Smooth muscle cell (in vitro differentiated cells): Measurements from ENCODE around the gene SCUBE2. TPM values are rescaled to one million over a fixed set of nuclear protein-coding genes. Genes with fewer than 3 reads are reported as not detected.
A peak's percentile ranks its signal among the peaks of the same experiment; 100 is the strongest.

Source experiments
- DNase-seq: peaks from one replicate; lab custom pipeline; 2025; ENCODE audit not compliant: unreplicated experiment; lab: John Stamatoyannopoulos, UW
- H2AFZ ChIP-seq: fragments of 200-600 bp; sonication (generic); 2 replicates; pipeline ENCODE4 v1.6.0; 2016; ENCODE audit warnings: antibody characterized with exemption, low read depth, mild to moderate bottlenecking
- H3F3A ChIP-seq: fragments of 200-600 bp; sonication (generic); 2 replicates; pipeline ENCODE4 v1.6.0; 2017; ENCODE audit warnings: antibody characterized with exemption, low read depth
- H3K27ac ChIP-seq: fragments of 200-600 bp; sonication (generic); 2 replicates; pipeline ENCODE4 v1.5.1; 2016; ENCODE audit warnings: low read depth, mild to moderate bottlenecking
- H3K27me3 ChIP-seq: fragments of 200-600 bp; sonication (generic); 2 replicates; pipeline ENCODE4 v1.6.1; 2016; ENCODE audit warnings: low read depth, mild to moderate bottlenecking
- H3K36me3 ChIP-seq: fragments of 200-600 bp; sonication (generic); 2 replicates; pipeline ENCODE4 v1.5.1; 2016; ENCODE audit warnings: low read depth
- H3K4me1 ChIP-seq: fragments of 200-600 bp; sonication (generic); 2 replicates; pipeline ENCODE4 v1.5.1; 2016; ENCODE audit warnings: low read depth
- H3K4me2 ChIP-seq: fragments of 200-600 bp; sonication (generic); 2 replicates; pipeline ENCODE4 v1.6.0; 2016; ENCODE audit warnings: mild to moderate bottlenecking
- H3K4me3 ChIP-seq: fragments of 200-600 bp; sonication (generic); 2 replicates; pipeline ENCODE4 v1.5.1; 2016; ENCODE audit warnings: mild to moderate bottlenecking
- H3K79me2 ChIP-seq: fragments of 200-600 bp; sonication (generic); 2 replicates; pipeline ENCODE4 v1.6.0; 2016; ENCODE audit warnings: low read depth, mild to moderate bottlenecking
- H3K9ac ChIP-seq: fragments of 200-600 bp; sonication (generic); 2 replicates; pipeline ENCODE4 v1.6.0; 2016; ENCODE audit warnings: low read depth
- H3K9me3 ChIP-seq: fragments of 200-600 bp; sonication (generic); replicated peaks from 2 replicates; pipeline ENCODE4 v1.5.1; 2016; ENCODE audit warnings: low read depth
- H4K20me1 ChIP-seq: fragments of 200-600 bp; sonication (generic); 2 replicates; pipeline ENCODE4 v1.6.0; 2016; ENCODE audit warnings: low read depth
- WGBS: methylation state at CpG from one replicate; pipeline ENCODE4 v1.1.7; 2016; ENCODE audit warnings: low lambda C conversion rate; 5-methylcytosine and 5-hydroxymethylcytosine counted together
- polyA plus RNA-seq: library from polyadenylated mRNA; unstranded; fragments of >200 nt; fragmentation: Nextera tagmentation; extraction: Ambion mirVana; gene quantifications from 2 replicates; pipeline ENCODE4 v1.2.1, GENCODE V29; 2016
- total RNA-seq: library from RNA; depleted of rRNA; stranded (reverse); fragments of >200 nt; gene quantifications from 2 replicates; pipeline ENCODE4 v1.2.3, GENCODE V29; 2014
- TF ChIP-seq, protein P1 (sequence below): fragments of 200-600 bp; sonication (generic); IDR thresholded peaks from 2 replicates; pipeline ENCODE4 v1.5.1; 2017; ENCODE audit warnings: borderline replicate concordance, mild to moderate bottlenecking, antibody characterized with exemption; ENCODE audit not compliant: insufficient read depth, poor library complexity, severe bottlenecking

SCUBE2 gene
- total and polyA plus RNA-seq, 2 experiments from 2014 or later, result 2.2 to 5.0 TPM

GRCh38 chr11:9066433-9066925 lies 24.9 kb downstream of the SCUBE2 start:
- Histone ChIP-seq H3K36me3 (no peaks in the 10 kb centered on the region), H3F3A (no peaks in the 10 kb centered on the region), H3K4me1 (peaks cover 14% of the 10 kb centered on the region), H3K79me2 (no peaks in the 10 kb centered on the region), H2AFZ (no peak overlapping the region), H3K9ac (no peak overlapping the region), H3K4me3 (no peak overlapping the region), H3K9me3 (no peaks in the 10 kb centered on the region), H3K27ac (peak overlapping the region; percentile 59), H3K4me2 (peak overlapping the region; percentile 55), H3K27me3 (no peaks in the 10 kb centered on the region), H4K20me1 (no peaks in the 10 kb centered on the region)
- TF ChIP-seq, protein P1, sequence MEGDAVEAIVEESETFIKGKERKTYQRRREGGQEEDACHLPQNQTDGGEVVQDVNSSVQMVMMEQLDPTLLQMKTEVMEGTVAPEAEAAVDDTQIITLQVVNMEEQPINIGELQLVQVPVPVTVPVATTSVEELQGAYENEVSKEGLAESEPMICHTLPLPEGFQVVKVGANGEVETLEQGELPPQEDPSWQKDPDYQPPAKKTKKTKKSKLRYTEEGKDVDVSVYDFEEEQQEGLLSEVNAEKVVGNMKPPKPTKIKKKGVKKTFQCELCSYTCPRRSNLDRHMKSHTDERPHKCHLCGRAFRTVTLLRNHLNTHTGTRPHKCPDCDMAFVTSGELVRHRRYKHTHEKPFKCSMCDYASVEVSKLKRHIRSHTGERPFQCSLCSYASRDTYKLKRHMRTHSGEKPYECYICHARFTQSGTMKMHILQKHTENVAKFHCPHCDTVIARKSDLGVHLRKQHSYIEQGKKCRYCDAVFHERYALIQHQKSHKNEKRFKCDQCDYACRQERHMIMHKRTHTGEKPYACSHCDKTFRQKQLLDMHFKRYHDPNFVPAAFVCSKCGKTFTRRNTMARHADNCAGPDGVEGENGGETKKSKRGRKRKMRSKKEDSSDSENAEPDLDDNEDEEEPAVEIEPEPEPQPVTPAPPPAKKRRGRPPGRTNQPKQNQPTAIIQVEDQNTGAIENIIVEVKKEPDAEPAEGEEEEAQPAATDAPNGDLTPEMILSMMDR, result no peak
- no peak for DNase-seq
- 79% methylated on average over 5 of the region's 5 CpGs for WGBS

GRCh38 chr11:9065607-9066432 lies 25.6 kb downstream of the SCUBE2 start:
- H3K79me2 ChIP-seq, result no peaks in the 10 kb centered on the region
- no peaks in the 10 kb centered on the region for H3K36me3 ChIP-seq
- H3K9ac ChIP-seq, result no peak overlapping the region
- no peaks in the 10 kb centered on the region for H4K20me1 ChIP-seq
- no peaks in the 10 kb centered on the region for H3K27me3 ChIP-seq
- peak overlapping the region; percentile 76 for H2AFZ ChIP-seq
- H3K4me3 ChIP-seq, result no peak overlapping the region
- H3K4me1 ChIP-seq, result peaks cover 7% of the 10 kb centered on the region
- DNase-seq, result no peak
- no peaks in the 10 kb centered on the region for H3K9me3 ChIP-seq
- no peaks in the 10 kb centered on the region for H3F3A ChIP-seq
- H3K4me2 ChIP-seq, result peak overlapping the region; percentile 55
- TF ChIP-seq, protein P1, result no peak
- 51% methylated on average over 15 of the region's 15 CpGs for WGBS
- H3K27ac ChIP-seq, result peak overlapping the region; percentile 59

GRCh38 chr11:9061807-9062206 lies 29.6 kb downstream of the SCUBE2 start:
- Histone ChIP-seq H3K27me3 (no peaks in the 10 kb centered on the region), H4K20me1 (no peaks in the 10 kb centered on the region), H3K4me3 (no peak overlapping the region), H3K79me2 (no peaks in the 10 kb centered on the region), H2AFZ (no peak overlapping the region), H3K27ac (no peak overlapping the region), H3K9me3 (no peaks in the 10 kb centered on the region), H3K4me1 (no peaks in the 10 kb centered on the region), H3K36me3 (no peaks in the 10 kb centered on the region), H3K4me2 (no peak overlapping the region), H3K9ac (no peak overlapping the region), H3F3A (no peaks in the 10 kb centered on the region)
- TF ChIP-seq, protein P1, result no peak
- DNase-seq, result no peak
- WGBS, result 61% methylated on average over 1 of the region's 1 CpG
